Anterior cingulate cortex (tissue), 58 donors: Measurements from ENCODE around the gene CD164L2.
A peak's percentile ranks its signal among the peaks of the same experiment; 100 is the strongest.

Source experiments
- DNase-seq, 58 donors: peaks; one replicate each; lab custom pipeline; 2025; lab: John Stamatoyannopoulos, UW

CD164L2 gene

GRCh38 chr1:27405598-27406361, 22.6 kb upstream of the CD164L2 start:
- DNase-seq: peak in 4 of 58 donors; percentile 19 to 74 (median 56)

- peak in 3 of 58 donors; percentile 14 to 34 (median 14) for DNase-seq
Measured at GRCh38 chr1:27405074-27405473, 21.9 kb upstream of the CD164L2 start.

GRCh38 chr1:27403931-27404330, 20.8 kb upstream of the CD164L2 start:
- DNase-seq: no peak

GRCh38 chr1:27403065-27403726, 20.1 kb upstream of the CD164L2 start:
- peak in 14 of 58 donors; percentile 11 to 53 (median 20) for DNase-seq

GRCh38 chr1:27402349-27402754, 19.2 kb upstream of the CD164L2 start:
- DNase-seq: peak in 48 of 58 donors; percentile 19 to 83 (median 54)

GRCh38 chr1:27400963-27401341, 17.8 kb upstream of the CD164L2 start:
- DNase-seq: no peak

GRCh38 chr1:27400082-27400962, 17.2 kb upstream of the CD164L2 start:
- DNase-seq: no peak

- DNase-seq: peak in 1 of 58 donors; percentile 30
Measured at GRCh38 chr1:27399251-27400025, 16.3 kb upstream of the CD164L2 start.

GRCh38 chr1:27398405-27399149, 15.4 kb upstream of the CD164L2 start:
- DNase-seq: no peak

- no peak for DNase-seq
Measured at GRCh38 chr1:27397749-27398148, 14.6 kb upstream of the CD164L2 start.

- no peak for DNase-seq
Measured at GRCh38 chr1:27397110-27397509, 14.0 kb upstream of the CD164L2 start.

- DNase-seq: peak in 55 of 58 donors; percentile 14 to 81 (median 48)
Measured at GRCh38 chr1:27395441-27396195, 12.5 kb upstream of the CD164L2 start.

- no peak for DNase-seq
Measured at GRCh38 chr1:27394925-27395324, 11.8 kb upstream of the CD164L2 start.

- DNase-seq: no peak
Measured at GRCh38 chr1:27394282-27394658, 11.1 kb upstream of the CD164L2 start.

GRCh38 chr1:27393641-27394281, 10.6 kb upstream of the CD164L2 start:
- no peak for DNase-seq

GRCh38 chr1:27392778-27393635, 9.9 kb upstream of the CD164L2 start:
- peak in 5 of 58 donors; percentile 12 to 61 (median 26) for DNase-seq
